Gastrocnemius medialis (tissue), 4 donors: ENCODE results near the gene VAMP7. TPM values are rescaled to one million over a fixed set of nuclear protein-coding genes. Genes with fewer than 3 reads are reported as not detected.

ENCODE experiments used
- ATAC-seq, 2 donors: fragments of 150-250 bp; one replicate each; pipeline ENCODE4 v1.9.1; 2016
- DNase-seq, 2 donors: peaks; one replicate each; pipeline ENCODE4 v3.0.0-alpha.2; 2019
- H3K27ac ChIP-seq, 4 donors: fragments of 200-600 bp; sonication (generic); 1 replicate in 1 of 4; 2 replicates in 3 of 4; pipeline ENCODE4 v1.5.1; 2016 to 2018; ENCODE audit warnings: mild to moderate bottlenecking in 2 of 4, moderate library complexity in 1 of 4
- H3K27me3 ChIP-seq, 3 donors: fragments of 200-600 bp; sonication (generic) in 2 of 3; 1 replicate in 1 of 3; 2 replicates in 2 of 3; pipeline versions ENCODE4 v1.5.1 to v1.6.0; 2016 to 2019; ENCODE audit warnings: mild to moderate bottlenecking in 1 of 3, moderate library complexity in 1 of 3
- H3K36me3 ChIP-seq, 2 donors: fragments of 200-600 bp; sonication (generic) in 1 of 2; one replicate each; pipeline ENCODE4 v1.5.1; 2017 to 2018
- H3K4me1 ChIP-seq, 2 donors: fragments of 200-600 bp; sonication (generic) in 1 of 2; one replicate each; pipeline ENCODE4 v1.5.1; 2016 to 2017; ENCODE audit warnings: mild to moderate bottlenecking in 2 of 2
- H3K4me3 ChIP-seq, 4 donors: fragments of 200-600 bp; sonication (generic) in 3 of 4; 1 replicate in 1 of 4; 2 replicates in 3 of 4; pipeline ENCODE4 v1.5.1; 2016 to 2019; ENCODE audit warnings: mild to moderate bottlenecking in 2 of 4
- H3K9me3 ChIP-seq, 3 donors: fragments of 200-600 bp; sonication (generic) in 2 of 3; 1 replicate in 1 of 3; 2 replicates in 2 of 3; pipeline ENCODE4 v1.5.1; 2016 to 2019
- POLR2A ChIP-seq, 2 donors: fragments of 450-650 bp; IDR thresholded peaks; one replicate each; pipeline ENCODE4 v1.6.1; 2017; ENCODE audit warnings: antibody characterized with exemption in 2 of 2, mild to moderate bottlenecking in 2 of 2, moderate library complexity in 2 of 2
- in situ Hi-C, 4 donors: fragments of 200-750 bp; cut with MboI; loops; one replicate each; pipeline versions ENCODE4 v1.15.0 to v1.8.0; 2017; ENCODE audit warnings: low sequenced_read_pairs in 4 of 4
- intact Hi-C: fragments of 100-400 bp; cut with DNase I; formaldehyde crosslinking; loops from one replicate; pipeline ENCODE4 v1.15.1; 2023; ENCODE audit warnings: low total_unique reads
- total RNA-seq, 4 donors: library from RNA; depleted of rRNA; stranded (reverse); fragments of >200 nt; gene quantifications; one replicate each; pipeline versions ENCODE4 v1.1.0 to v1.2.3, GENCODE V29; 2016
- TF ChIP-seq, protein P1 (sequence below), 5 experiments: fragments of 450-650 bp in 3 of 5; fragments of 200-600 bp in 2 of 5; sonication (generic) in 2 of 5; IDR thresholded peaks in 4 of 5; conservative IDR thresholded peaks in 1 of 5; 1 replicate in 4 of 5; 2 replicates in 1 of 5; pipeline ENCODE4 v1.5.1; 2016 to 2019; ENCODE audit warnings: antibody characterized with exemption in 5 of 5, mild to moderate bottlenecking in 3 of 5, moderate library complexity in 3 of 5

The VAMP7 gene
- total RNA-seq, 4 donors from 2014 or later = 21.6 to 41.4 (median 32.2) TPM

GRCh38 chrX:155959018-155959587, 78.0 kb downstream of the VAMP7 start:
- H3K4me3 ChIP-seq = no peak overlapping the region
- H3K4me1 ChIP-seq = no peaks in the 10 kb centered on the region
- H3K9me3 ChIP-seq = no peaks in the 10 kb centered on the region
- no peak overlapping the region for H3K27ac ChIP-seq
- in situ Hi-C loops = no loop called here
- no peaks in the 10 kb centered on the region for H3K27me3 ChIP-seq
- intact Hi-C loops = no loop called here
- no peak for ATAC-seq
- no peak for TF ChIP-seq POLR2A (IDR thresholded peaks at IDR 0.05)
- TF ChIP-seq, protein P1, sequence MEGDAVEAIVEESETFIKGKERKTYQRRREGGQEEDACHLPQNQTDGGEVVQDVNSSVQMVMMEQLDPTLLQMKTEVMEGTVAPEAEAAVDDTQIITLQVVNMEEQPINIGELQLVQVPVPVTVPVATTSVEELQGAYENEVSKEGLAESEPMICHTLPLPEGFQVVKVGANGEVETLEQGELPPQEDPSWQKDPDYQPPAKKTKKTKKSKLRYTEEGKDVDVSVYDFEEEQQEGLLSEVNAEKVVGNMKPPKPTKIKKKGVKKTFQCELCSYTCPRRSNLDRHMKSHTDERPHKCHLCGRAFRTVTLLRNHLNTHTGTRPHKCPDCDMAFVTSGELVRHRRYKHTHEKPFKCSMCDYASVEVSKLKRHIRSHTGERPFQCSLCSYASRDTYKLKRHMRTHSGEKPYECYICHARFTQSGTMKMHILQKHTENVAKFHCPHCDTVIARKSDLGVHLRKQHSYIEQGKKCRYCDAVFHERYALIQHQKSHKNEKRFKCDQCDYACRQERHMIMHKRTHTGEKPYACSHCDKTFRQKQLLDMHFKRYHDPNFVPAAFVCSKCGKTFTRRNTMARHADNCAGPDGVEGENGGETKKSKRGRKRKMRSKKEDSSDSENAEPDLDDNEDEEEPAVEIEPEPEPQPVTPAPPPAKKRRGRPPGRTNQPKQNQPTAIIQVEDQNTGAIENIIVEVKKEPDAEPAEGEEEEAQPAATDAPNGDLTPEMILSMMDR (IDR thresholded peaks at IDR 0.05 in 4 of 5, conservative IDR thresholded peaks at IDR 0.05 in 1 of 5) = no peak
- DNase-seq = no peak
- no peaks in the 10 kb centered on the region for H3K36me3 ChIP-seq

GRCh38 chrX:155962906-155963305, 81.8 kb downstream of the VAMP7 start:
- TF ChIP-seq POLR2A (IDR thresholded peaks at IDR 0.05) = no peak
- TF ChIP-seq, protein P1 (IDR thresholded peaks at IDR 0.05 in 4 of 5, conservative IDR thresholded peaks at IDR 0.05 in 1 of 5) = no peak
- no peak overlapping the region for H3K27ac ChIP-seq
- intact Hi-C loops = no loop called here
- in situ Hi-C loops = no loop called here
- H3K9me3 ChIP-seq = no peaks in the 10 kb centered on the region
- no peaks in the 10 kb centered on the region for H3K27me3 ChIP-seq
- H3K36me3 ChIP-seq = no peaks in the 10 kb centered on the region
- H3K4me3 ChIP-seq = no peak overlapping the region
- ATAC-seq = no peak
- no peaks in the 10 kb centered on the region for H3K4me1 ChIP-seq
- DNase-seq = no peak

GRCh38 chrX:155966876-155967275, 85.7 kb downstream of the VAMP7 start:
- H3K27me3 ChIP-seq = no peaks in the 10 kb centered on the region
- no peaks in the 10 kb centered on the region for H3K36me3 ChIP-seq
- no peaks in the 10 kb centered on the region for H3K4me1 ChIP-seq
- no peaks in the 10 kb centered on the region for H3K9me3 ChIP-seq
- no peak for ATAC-seq
- no peak overlapping the region for H3K27ac ChIP-seq
- no peak overlapping the region for H3K4me3 ChIP-seq
- TF ChIP-seq, protein P1 (IDR thresholded peaks at IDR 0.05 in 4 of 5, conservative IDR thresholded peaks at IDR 0.05 in 1 of 5) = peak in 1 of 5 experiments; percentile 6
- TF ChIP-seq POLR2A (IDR thresholded peaks at IDR 0.05) = no peak
- in situ Hi-C loops = no loop called here
- no peak for DNase-seq
- intact Hi-C loops = no loop called here

- intact Hi-C loops = no loop called here
Measured at GRCh38 chrX:155967653-155968325, 86.6 kb downstream of the VAMP7 start.

More at GRCh38 chrX:155967653-155968325, 86.6 kb downstream of the VAMP7 start:
- in situ Hi-C loops = no loop called here
- Histone ChIP-seq H3K27ac (no peak overlapping the region), H3K4me3 (no peak overlapping the region), H3K27me3 (no peaks in the 10 kb centered on the region), H3K4me1 (no peaks in the 10 kb centered on the region), H3K9me3 (no peaks in the 10 kb centered on the region), H3K36me3 (no peaks in the 10 kb centered on the region)
- TF ChIP-seq, protein P1 (IDR thresholded peaks at IDR 0.05 in 4 of 5, conservative IDR thresholded peaks at IDR 0.05 in 1 of 5) = no peak
- DNase-seq (no peak), ATAC-seq (no peak)
